COLO668 (cell line): Measurements from ENCODE around the gene SERTAD3.

Experiments used
- DNase-seq: peaks from one replicate; lab custom pipeline; 2025; ENCODE audit not compliant: unreplicated experiment; lab: John Stamatoyannopoulos, UW

The SERTAD3 gene

DNA sequence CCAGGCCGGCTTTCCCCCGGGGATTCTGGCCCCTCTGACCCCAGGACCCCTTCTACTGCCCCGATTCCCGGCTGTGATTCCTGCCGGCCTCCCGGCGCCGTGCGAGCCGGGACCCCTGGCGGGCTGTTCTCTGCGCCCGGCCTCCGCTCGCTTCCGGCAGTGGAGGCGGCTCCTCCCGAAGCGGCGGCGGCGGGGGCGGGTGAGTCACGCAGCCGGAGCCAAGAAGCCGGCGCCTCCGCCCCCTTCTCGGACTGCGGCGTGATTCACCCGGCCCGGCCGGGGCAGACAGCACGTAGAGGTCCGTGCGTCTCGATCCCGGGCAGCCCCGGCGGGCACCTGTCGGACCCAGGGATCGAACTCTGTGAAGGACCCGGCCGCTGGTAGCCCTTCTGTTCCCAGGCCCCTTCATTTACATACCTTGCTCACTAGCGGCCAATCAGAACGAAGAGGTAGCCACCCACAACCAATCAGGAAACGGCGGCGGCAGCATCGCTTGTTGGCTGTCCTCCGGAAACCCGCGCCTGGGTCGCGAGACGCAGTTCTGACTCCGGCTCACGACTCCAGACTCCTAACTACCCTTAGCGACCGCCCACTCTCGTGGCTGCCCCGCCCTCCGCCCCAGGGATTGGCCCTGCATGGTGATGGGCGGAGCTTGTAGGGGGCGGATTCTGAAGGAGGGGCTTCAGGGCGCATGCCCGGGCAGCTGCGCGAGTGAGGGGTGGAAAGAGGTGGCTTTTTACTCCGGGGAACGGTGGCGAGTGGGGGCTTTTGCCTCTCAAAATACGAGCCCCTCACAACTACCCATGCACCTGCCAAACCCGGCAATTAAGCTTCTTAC lies 18.5 kb downstream of the SERTAD3 start, which contains the start of gene SERTAD1:
TSS of gene SERTAD1 (minus strand) at position 543 of the 838 bp plus-strand sequence. CDS start 2,446 bp downstream, outside the sequence.
- DNase-seq: peak; percentile 98

DNA sequence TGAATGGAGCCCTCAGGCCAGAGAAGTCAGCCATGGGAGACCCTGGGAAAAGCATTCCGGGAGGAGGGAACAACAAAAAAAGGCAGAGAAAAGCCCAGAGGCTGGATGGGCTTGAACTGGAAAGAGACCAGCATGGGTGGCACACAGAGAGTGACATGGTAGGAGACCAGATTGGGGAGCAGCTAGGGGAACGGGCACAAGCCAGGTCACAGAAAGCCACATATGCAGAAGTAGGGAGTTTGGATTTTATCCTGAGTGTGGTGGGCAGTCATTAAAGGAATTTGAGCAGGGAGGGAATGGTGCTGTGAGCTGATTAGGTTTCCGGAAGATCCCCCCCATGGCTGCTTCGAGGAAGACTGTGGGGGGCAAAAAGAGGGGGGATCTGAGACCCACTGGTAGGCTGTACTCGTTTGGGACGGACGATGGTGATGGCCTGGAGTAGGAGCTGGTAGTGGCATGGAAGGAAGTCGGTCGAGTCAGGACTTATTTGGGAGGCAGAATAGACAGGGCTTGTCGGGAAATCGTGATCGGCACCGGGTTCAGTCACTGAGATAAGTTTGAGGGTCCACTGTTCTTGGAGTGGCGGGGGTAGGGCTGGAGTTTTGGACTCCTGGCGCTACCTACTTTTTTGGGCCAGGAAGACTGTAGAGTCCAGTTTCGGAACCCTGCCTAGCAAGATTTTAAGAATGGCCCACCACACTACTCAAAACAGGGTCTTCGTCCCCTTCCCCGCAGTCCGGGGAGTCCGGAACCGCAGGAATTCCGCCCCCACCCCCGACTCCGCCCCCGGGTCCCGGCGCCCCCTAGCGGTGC lies 19.3 kb downstream of the SERTAD3 start:
- DNase-seq: no peak

DNA sequence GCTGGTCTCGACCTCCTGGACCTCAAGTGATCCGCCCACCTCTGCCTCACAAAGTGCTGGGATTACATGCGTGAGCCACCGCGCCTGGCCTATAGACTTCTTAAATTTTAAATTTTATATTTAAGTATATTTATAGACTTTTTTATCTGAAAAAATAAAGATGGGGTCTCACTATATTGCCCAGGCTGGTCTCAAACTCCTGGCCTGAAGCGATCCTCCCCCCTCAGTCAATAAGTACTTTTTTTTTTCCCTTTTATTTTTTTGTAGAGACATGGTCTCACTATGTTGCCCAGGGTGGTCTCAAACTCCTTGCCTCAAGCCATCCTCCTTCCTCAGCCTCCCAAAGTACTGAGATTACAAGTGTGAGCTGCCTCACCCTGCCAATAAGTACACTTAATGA lies 20.2 kb downstream of the SERTAD3 start:
- DNase-seq: no peak

DNA sequence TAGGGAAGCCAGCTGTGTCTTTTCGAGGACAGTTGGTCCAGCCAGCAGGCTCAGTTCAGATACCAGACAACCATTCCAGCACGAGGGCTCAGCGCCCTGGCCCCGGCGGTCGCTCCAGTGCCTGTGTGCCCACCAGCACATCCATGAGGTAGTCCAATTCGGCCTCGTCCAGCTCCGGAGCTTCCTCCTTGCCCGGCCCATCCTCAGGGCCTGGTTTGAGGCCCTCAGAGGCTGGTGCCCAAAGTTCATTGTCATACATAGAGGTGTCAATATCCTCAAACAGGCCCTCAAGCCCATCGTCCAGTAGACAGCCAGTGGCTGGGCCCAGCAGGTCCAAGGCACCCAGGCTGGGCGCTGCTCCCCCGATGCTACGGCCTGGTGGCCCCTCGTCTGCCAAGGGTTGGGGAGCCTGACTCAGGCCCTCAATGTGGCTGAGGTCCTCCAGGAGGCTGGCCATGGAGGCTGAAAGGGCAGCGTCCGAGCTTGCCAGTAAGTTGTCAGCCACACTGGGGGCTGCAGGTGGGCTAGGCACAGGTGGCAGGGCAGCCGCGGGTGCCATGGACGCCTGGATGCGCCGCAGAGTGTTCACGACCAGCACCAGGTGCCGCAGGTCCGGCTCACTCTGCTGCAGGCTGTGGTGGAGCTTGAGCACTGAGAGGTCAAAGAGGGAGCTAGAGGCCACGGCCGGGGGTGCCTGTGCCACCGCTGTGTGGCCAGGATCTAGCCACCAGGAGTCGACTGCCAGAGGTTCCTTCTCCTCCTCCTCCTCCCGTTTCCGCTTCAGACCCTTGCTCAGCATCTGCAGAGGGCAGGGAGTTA lies 21.2 kb downstream of the SERTAD3 start:
- no peak for DNase-seq

DNA sequence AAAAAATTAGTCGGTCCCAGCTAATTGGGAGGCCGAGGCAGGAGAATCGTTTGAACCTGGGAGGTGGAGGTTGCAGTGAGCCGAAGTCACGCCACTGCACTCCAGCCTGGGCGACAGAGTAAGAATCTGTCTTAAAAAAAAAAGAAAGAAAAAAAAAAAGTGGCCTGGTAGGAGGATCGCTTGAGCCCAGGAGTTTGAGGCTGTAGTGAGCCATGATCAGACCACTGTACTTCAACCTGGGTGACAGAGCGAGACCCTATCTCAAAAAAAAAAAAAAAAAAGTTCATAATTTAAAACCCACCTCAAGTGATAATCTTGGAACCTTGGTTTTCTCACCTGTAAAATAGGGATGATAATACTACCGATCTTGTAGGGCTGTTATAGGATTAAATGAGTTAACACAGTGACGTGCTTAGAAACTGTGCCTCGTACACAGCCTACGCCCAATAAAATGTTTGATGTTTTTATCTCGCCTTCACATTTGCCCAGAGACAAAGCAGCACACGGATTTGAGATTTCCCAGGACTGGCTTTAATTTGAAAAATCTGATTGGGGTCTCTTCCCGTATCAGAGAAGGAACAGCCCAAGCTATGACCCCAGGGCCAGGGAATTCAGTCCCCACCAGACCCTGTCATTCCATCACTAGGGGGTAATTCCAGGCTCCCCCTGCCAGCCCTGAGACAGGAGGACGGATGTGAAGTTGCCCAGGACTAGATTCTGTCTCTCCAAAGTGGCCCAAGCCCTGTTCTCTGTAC lies 22.0 kb downstream of the SERTAD3 start:
- DNase-seq: no peak

DNA sequence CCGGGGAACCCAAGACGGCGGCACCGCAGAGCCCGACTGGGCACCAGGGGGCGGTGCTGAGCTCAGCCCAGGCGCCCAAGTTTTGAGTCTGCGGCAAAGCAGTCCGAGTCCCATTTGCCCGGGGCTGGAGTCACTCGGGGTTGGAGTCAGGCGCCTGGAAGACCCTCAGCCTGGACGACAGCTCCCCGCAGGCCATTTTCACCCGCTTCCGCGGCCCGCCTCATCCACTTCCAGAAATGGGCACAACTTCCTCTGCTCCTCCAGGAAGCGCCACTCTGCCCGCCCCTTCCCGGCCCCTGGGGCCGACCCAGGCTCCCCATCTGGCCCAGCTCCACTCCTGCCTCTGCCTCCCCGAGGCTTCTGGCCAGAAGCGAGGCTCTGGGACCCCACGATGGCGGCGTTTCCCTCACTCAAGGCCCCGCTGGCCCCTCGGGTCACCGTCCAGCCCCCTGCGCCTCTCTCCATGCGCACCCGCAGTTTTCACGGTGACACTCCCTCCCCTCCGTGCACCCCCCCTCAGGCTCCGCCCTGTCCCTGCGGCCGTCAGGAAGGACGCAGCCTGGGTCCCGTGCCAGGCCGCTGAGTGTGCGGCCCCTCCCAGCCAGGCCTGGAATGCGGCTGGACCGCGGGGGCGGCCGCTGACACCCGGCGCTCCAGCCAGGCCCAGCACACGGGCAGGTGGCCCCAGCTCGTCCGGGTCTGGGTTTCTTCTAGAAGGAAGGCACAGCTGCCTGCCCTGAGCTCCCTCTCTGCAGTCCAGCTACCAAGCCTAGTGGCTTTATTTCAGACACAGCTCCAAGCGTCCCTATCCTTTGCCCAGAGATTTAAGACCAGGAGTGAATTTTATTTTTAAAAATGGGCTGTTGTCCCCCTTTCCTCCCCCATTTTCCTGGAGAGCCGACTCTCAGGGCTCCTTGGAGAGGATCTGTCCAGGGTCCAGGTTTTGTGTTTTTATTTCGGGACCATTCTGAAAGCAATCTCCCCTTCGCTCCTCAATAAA lies 23.1 kb downstream of the SERTAD3 start:
- DNase-seq: peak; percentile 87

DNA sequence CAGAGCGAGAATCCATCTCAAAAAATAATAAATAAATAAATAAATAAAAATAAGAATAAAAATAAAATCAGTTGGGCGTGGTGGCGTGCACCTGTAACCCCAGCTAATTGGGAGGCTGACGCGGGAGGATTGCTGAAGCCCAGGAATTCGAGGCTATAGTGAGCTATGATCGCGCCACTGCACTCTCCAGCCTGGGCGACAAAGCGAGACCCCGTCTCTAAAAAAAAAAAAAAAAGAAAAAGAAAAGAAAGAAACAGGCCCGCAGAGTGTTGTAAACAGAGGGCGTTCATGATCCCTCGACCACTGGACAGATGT lies 23.7 kb downstream of the SERTAD3 start:
- DNase-seq: no peak

DNA sequence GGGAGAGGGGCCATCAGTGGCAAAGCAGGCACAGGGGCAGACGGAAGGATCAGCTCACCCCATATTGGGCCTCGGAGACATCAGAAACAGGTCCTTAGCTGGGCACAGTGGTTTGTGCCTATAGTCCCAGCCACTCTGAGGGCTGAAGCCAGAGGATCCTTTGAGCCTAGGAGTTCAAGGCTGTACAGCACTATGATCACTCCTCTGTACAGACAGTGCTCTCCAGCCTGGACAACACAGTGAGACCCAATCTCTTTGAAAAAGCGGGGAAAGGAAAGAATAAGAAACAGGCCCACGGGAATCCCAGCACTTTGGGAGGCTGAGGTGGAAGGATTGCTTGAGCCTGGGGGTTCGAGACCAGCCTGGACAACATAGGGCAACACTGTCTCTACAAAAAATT lies 24.4 kb downstream of the SERTAD3 start:
- no peak for DNase-seq

DNA sequence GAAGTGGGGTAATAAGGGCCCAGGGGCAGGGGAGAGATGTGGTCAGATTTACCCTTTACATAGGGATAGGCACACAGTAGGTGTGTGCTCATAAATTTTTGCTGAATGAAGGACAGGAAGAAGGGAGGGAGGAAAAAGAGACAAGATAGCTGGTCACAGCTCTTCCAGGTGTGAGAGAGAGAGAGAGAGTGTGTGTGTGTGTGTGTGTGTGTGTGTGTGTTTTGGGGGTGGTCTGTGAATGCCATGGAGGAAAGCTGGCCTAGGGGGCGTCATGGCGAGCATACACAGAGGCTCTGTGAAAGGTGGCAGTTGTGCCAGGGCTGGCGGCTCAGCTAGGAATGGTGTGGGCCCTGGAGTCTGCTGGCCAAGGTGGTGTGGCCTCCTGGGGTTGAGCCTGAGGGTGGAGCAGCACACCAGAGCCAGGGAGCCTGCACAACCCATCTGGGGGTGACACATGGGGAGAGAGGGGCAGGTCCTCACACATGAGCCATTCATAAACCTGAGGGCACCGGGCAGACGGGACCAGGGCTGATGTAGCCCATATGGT lies 25.0 kb downstream of the SERTAD3 start:
- no peak for DNase-seq

DNA sequence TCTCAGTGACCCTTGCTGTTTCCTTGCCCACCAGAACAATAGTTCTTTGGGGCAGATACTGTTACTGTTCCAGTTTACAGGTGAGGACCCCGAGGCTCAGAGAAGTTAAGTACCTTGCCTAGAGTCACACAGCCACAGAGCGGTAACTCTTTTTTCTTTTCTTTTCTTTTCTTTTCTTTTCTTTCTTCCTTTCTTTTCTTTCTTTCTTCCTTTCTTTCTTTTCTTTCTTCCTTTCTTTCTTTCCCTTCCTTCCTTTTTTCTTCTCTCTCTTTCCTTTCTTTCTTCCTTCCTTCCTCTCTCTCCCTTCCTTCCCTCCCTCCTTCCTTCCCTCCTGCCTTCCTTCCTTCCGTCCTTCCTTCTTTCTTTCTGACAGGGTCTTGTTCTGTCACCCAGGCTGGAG lies 26.1 kb downstream of the SERTAD3 start:
- no peak for DNase-seq

DNA sequence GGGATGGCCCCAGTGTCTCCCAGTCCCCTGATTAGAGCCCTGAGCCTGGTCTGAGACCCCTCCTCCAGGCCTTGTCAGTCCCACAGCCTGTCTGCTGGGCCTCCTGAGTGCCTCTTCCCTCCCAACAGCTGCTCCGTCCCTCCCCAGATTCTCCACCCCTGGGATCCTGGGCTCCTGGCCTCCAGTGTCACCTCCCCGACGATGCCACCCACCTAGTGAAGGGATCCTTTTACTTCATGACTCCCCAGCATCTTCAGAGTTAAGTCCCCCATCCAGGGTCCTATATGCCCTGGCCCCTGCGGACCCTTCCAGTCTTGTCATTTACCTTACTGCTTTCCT lies 26.5 kb downstream of the SERTAD3 start:
- no peak for DNase-seq

DNA sequence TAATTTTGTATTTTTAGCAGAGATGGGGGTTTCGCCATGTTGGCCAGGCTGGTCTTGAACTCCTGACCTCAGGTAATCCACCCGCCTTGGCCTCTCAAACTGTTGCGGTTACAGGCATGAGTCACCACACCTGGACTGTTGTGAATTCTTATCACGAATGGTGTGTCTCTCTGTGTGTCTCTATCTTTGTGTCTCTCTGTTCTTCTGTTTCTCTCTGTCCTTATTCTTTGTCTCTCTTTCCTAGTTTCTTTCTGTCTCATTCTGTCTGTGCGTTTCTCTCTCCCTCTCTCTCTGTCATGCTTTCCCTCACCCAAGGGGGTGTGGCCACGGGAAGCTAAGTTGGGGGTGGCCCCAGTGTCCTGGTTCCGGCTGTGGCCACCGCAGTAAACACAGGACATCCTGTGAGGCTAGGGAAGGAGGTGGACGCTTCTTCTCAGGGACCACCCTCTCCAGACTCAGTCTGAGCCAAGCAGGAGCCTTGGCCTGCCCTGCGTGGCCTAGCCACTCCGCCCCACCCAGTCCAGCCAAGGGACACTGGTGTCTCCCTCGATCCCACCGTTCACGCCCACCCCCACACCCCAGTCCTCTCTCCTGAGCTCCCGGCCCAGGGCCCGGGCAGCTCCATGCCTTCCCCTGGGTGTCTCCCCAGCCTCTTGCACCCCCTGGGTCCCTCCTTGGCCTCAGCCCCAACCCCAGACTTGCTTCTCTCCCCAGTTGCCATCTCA lies 27.1 kb downstream of the SERTAD3 start:
- DNase-seq: no peak

DNA sequence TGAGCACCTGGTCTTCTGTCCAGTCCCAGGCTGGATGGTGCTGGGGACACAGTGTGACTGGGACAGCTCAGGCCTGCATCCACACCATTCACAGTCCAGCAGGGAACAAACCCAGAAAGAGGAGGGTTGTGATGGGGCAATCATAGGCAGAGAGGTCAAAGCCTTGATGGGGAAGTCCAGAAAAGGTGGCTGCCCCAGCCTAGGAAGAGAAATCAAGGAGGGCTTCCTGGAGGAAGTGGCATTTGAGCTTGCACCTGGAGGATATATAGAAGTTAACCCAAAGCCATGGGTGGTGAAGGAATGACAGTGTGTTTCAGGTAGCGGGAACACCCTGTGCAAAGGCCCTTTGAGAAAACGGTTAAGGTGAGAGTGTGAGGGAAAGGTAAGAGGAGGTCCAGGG lies 28.4 kb downstream of the SERTAD3 start:
- no peak for DNase-seq

DNA sequence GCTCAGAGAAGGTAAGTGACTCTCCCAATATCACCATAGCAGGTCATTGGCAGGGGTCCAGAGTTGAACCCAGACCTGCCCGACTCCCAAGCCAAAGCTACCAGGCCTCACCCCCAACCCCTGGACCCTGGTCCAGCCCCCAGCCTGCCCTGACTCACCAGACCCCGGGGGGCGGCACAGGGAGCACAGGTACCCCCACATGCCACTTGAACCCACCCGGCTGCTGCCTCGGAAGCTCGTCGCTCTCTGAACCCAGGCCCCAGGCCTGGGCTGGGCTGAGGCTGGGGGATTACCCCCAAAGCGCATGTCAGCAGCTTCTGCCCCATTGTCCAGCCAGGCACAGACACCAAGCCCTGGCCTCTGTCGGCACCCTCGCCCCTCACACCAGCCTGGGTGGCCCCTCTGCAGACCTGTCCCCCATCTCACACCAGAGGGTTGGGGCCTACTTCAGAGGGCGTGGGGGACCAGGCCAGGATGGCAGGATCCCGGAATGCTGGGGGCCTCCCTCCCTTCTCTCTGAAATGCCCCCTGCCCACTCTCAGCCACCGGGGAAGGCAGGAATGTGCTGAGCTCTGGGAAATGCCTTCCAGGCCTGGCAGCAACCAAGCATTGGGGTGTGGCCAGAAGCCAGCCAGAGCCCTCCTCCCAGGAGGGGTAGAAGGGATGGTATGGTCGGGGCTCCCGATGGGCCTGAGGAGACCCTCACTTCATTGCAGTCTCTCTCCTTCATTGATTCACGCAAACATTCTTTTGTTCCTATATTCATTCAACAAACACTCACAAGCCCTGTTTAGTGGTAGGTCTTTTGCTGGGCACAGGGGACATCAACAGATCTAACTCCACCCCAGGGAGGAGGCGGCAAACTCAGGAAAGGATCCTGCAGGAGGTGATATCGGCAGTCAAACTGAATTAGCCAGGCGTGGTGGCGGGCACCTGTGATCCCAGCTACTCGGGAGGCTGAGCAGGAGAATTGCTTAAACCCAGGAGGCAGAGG lies 29.3 kb downstream of the SERTAD3 start:
- no peak for DNase-seq

DNA sequence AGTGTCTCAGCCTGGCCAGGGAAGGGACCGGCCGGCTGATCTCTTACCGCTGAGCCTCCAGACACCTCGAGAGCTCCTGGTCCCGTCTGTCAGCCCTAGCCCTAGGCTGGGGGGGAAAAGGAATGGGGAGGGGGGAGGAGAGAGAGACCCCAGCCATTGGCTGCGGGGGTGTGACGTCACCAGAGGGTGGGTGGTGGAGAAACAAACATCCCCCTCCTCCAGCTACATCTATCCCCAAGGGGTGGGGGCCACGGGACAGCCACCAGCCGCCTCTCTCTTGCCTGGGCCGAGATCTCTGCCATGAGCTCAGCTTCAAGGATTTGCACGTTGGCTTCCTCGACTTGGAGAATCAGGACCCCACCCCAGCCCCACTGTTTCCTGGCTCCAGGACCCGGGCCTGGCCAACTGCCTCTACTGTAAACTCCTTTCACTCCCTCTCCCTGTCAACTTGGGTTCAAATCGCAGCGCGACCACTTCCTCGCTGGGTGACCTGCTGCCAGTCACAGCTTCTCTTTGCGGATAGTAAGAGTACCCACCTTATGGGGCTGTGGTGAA lies 30.8 kb downstream of the SERTAD3 start, which contains the start of gene PRX:
TSS of gene PRX (minus strand) at position 88 of the 555 bp plus-strand sequence. CDS start 5,446 bp downstream, outside the sequence.
- DNase-seq: no peak

DNA sequence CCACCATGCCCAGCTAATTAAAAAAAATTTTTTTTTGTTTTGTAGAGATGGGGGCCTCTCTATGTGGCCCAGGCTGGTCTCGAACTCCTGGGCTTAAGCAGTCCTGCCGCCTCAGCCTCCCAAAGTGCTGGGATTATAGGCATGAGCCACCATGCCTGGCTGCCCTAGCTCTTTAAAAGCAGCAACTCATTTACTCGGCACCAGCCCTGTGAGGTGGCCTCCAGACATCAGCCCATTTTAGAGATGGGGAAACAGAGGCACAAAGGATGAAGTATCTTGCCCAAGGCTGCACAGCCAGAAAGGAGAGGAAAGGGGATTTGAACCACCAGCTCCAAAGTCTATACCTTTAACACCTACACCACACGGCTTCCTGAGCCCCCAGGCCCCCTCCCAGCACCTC lies 31.3 kb downstream of the SERTAD3 start:
- DNase-seq: no peak

DNA sequence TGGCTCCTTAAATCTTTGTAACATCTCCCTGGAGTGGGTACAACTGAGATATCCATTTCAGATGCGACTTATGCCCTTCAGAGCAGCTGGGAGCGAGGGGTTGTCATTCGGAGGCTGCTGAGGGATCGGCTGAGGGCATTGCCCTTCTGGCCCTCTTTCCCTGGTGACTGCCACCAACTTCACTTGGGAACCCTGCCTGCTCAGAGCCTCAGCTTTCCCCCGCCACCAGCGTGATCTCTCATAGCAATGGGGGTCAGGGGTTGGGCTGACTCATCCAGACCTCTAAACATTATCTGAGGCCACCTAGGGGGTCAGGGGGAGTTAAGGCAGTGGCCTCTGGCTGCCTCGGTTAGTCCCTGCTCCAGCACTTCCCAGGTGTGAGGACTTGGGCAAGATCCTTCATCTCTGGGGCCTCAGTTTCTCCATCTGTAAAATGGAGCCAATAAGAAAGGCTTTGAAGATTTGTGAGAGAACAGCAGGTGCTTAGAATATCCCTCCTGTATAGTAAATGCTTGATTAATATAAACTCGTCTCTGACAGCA lies 32.1 kb downstream of the SERTAD3 start:
- no peak for DNase-seq
